EH (cell line): ENCODE results near the gene GALNT9.
"Not testable (repeated sequence)": the region's sequence is repeated elsewhere in the genome, so short reads cannot be mapped to it uniquely, and the experiment has no call there.

Experiments used
- DNase-seq: peaks from one replicate; pipeline ENCODE4 v3.0.0-alpha.2; 2015; ENCODE audit warnings: low read depth

Gene GALNT9

DNA sequence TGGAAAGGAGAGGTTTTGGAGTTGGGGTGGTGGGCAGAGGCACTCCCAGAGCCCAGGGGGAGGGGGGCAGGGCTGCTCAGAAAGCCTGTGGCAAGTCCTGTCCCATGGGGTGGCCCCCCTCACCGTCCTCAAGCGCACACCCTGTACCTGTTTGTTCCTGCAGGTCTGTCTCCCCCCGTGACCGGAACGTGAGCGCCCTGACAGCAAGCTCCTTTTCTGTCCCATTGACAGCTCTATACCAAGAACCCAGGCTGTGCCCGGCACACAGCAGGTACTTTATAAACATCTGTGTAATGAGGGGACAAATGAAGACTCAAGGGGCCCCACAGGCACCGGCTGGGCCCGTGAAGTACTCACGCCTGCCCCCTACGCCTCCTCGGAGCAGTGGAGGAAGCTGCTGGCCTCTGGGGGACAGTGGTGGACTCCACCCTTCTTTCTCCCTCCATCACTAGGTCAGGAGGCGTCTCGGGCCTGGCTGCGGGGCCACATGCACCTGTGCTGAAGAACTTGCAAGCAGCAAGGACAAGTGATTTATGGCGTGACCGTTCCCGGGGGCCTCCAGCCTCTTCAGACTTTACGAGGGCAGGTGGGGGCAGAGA, 65.8 kb downstream of the GALNT9 start:
- DNase-seq = no peak

DNA sequence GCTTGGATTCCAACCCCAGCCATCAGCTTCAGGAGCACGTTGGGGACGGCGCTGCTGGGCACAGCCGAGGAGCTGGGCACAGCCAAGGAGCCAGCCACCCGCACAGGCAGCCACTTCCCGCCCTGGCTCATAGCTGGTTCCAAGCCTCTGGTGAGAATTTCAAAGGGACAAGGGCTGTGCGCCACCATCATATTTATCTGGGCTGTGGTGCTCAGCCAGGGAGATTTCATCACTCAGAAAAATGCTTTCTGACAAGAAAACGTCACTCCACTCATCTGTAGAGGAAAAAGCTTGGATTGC, 66.4 kb downstream of the GALNT9 start:
- no peak for DNase-seq

DNA sequence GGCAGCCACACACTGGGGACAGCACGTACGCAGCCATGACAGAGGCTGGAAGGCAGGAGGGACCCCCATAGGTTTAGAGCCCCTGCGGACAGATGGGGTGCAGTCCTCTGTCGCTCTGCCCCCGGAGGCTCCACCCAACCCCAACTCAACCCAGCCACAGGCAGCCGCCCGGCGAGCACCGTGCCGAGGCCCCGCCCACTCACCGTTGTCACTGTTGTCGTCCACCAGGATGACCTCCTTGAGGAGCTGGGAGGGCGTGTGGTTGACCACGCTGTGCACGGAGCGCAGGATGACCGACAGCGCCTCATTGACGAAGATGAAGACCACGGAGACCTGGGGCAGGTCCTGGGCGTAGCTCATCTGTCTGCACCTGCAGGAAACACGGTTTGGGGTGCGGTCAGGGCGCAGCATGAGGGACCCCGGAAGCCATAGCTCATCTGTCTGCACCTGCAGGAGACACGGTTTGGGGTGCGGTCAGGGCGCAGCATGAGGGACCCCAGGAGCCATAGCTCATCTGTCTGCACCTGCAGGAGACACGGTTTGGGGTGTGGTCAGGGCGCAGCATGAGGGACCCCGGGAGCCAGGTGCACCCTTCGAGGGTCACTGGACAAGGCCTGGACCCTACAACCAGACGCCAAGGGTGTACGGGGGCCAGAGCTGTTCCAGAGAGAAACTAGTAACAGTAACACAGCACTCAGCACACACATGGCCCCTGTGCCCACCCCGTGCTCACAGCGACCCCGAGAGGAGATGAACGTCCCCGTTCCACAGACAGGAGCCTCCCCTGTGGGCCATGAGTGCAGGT, 66.9 kb downstream of the GALNT9 start:
- no peak for DNase-seq

DNA sequence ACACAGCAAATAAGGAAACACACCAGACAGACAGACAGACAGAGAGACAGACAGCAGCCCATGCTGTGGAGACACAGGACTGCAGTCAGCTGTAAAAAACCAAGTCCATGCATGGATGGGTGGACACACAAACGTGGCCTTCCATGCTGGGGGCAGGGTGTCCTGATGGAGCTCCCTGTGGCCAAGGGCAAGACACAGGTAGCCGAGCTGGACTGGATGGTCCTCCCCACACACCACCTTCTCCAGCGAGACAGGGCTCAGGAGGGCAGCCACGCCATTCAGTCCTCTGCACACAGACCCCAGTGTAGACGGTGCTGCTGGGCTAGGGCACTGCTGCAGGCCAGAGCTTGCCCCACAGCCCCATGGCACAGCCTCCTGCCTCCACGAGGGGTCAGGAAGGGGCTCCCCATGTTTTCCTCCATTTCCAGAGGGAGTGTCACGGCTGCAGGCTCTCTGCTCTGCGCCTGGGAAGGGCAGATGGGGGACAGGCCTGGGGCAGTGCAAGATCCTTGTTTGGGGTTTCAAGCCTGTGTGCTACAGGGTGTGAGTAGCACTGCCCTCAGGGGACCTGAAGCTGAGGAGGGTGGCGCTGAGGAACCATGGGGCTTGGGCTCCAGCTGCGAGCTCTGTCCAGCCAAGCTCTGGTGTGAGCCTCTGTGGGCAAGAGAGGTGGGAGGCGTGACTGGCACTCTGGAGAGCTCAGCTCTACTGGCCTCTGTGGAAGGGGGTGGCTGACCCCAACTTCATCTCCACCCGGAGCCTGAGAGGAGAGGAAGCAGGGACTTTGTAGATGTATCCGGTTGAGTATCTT, 67.9 kb downstream of the GALNT9 start:
- no peak for DNase-seq

DNA sequence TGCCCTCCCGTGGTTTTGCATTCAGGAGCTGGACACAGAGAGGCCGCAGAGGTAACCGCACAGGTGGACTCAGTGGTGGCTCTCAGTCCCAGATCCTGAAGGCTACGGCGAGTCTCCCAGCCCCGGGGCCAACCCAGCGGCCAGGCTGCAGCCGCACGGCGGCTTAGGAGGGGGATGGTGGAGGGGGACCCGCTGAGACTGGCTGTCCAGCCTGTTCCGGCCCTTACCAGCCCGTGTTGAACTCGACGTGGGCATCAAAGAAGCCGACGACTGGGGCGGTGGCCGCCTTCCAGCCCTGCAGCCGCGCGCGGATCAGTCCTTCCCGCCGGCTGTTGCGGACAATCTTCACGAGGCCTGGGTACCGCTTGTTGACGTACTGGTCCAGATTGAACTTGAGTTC, 68.7 kb downstream of the GALNT9 start:
- DNase-seq = no peak

DNA sequence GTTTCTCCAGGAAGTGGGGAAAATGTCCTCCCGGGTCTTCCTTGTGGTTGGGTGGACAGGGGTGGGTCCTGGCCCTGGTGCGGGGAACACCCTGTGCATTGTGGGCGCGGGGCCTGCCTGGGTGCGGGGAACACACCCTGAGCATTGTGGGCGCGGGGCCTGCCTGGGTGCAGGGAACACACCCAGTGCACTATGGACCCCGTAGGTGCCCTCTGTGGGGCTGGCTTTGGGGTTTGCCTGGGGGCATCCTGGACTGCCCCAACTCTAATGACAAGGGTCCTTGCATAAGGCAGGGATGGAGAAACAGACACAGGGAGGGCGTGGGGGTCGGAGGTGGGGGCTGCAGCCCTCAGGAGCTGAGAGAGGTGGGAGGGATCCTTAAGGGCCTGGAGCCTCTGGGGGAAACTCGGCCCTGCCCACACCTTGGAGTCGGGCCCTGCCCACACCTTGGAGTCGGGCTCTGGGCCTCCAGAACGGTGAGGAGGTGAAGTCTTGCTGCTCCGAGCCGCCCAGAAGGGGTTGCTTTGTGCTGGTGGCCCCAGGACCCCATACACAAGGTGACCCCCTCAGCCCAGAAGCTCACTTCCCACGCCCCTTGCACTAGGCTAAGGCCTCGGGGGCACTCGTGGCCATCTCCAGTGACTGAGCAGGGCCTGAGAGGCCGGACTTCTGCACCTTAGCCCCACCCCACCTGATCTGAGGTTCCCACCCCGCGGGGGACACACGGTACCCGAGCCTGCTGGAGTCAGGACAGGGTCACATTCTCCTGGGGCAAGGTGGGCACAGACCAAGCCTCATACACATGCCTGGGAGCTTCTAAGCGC, 69.3 kb downstream of the GALNT9 start:
- DNase-seq = no peak

DNA sequence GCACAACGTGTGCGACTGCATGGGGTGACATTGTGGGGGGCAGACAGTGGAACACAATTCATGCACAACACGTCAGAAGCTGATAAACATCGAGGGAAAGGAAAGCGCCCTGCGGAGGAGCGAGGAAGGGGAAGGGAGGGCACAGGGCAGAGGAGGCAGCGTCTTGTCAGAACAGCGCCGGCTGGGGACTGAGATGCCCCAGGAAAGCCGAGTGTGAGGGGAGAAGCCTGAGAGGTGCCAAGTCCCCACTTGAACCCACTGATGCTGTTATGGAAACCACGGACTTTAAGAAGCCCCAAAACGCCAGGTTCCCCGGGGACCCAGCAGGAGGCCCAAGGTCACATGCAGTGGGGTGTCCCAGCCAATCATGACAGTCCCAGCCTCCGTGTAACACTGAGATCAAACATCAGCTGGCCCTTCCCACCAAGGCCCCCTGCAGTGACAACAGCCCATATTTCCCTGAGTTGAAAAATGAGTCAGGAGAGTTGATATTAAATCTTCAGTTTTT, 70.0 kb downstream of the GALNT9 start:
- DNase-seq = no peak

DNA sequence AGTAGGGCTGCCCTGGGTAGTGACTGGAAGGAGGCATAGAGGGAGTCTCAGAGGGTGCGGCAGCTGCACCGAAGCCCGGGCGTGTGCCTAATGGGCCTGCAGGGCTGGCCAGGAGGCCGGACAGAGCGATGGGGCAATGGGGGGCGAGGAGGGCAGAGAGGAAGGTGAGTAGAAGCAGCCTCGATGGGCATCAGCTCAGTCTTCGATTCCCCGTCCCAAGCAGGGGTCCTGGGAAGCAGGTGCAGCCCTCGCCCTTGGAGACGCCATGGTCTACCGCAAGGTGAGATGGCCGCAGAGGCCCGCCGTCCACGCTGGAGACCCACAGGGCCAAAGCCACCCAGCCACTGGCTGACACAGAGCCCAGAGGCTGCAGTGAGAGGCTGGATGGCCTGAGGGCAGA, 70.8 kb downstream of the GALNT9 start:
- DNase-seq = no peak

DNA sequence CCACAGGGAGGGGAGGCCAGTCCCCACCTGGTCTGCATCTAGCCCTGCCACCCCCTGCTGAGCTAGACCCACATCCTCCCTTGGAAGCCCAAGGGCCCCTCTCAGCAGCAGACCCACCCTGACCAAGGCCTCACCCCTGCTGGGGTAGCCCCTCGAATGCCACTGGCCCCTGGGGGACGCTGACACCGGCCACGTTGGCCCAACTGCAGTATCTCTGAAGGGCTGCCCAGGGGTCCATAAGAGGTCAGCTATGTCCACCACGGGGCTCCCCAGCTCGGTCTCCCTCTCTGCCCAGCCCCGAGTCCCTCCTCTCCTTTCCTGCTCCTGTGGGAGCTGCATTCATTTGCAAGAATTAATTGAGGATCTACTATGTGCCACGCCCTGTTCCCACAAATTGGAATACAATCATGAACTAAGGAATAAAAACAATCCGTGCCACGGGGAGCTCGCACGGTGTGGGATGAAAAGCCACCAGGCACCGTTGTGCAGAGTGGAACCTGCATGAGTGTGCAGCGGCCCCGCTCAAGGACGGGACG, 71.4 kb downstream of the GALNT9 start:
- no peak for DNase-seq

DNA sequence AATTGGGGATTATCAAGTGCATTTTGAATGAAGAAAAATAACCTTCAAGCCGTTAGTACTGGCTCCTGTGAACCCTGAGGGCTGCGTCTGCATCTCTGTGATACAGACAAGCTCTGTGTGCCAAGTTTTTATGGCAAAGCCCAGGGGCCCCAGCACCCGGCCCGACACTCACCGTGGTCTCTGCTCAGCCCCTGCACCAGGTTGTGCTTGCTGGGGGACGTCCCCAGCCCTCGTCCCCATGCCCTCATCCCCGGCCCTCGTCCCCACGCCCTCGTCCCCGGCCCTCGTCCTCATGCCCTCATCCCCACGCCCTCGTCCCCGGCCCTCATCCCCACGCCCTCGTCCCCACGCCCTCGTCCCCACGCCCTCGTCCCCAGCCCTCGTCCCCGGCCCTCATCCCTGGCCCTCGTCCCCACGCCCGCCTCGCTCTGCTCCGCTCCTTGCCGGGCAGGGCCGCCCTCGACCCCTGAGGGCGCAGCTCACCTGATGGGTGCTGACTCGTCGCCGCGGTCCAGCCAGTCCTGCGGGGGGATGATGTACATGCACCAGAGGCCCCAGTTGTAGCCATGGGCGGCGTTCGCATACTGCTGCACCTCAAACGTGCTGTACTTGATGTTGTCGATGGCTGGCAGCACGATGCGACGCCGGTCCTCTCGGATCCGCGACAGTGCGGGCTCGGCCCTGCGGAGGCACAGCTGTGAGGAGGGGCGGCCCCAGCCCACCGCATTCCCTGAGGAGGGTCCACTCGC, 72.0 kb downstream of the GALNT9 start:
- no peak for DNase-seq

DNA sequence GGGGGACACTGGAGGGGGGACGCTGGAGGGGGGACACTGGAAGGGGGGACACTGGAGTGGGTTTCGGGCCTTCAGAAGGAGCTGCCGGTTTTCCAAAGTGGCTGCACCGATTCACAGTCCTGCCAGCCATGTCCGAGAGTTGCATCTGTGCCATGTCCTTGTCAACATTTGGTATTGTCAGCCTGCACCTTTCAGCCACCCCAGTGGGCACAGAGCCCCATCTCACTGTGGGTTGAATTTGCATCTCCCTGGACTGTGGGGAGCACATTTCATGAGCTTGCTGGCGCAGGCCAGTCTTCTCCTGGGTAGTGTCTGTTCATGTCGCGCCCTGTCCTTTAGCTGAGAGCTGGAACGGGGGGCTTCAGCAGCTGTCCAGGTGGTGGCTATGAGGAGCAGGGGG, 72.7 kb downstream of the GALNT9 start:
- DNase-seq = no peak

DNA sequence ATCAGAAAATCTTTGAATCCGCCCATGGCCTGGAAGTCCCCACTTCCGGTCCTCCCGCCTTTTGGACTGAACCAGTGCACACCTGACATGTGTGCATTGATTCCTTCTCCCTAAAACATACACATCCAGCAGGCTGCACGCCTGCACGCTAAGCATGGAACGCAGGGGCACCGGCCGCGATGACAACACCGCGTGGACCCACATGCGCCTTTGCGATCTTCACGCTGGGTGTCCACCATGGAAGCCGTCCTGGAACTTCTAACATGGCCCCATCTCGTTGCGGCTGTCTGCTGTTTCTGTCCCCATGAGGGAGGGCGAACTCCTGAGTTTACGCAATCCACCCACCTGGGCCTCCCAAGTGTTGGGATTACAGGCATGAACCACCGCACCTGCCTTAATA, 73.7 kb downstream of the GALNT9 start:
- no peak for DNase-seq

DNA sequence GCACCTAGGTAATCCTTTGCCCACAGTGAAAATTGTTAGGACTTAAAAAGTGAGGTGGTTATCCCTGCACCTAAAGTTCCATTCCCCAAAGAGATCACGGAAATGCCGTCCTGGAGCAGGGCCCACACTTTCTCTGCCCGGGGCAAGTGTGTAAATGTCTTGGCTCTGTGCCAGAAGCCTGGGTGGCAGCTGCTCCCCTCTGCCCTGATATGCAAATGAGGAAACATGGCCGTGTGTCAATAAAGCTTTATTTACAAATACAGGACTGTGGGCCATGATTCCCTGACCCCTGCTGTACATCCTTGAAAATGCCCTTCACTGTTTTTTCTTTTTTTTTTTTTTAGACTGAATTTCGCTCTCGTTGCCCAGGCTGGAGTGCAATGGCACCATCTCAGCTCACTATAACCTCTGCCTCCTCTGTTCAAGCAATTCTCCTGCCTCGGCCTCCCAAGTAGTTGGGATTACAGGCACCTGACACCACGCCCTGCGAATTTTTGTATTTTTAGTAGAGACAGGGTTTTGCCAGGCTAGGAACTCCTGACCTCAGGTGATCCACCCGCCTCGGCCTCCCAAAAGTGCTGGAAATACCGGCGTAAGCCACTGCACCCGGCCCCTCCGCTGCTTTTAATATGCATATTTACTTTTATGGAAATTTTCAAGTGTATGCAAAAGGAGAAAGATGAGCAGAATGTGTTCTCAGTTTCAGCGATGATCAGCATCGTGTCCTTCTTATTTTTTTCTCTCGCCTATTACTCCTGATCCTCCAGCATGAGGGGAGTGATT, 75.5 kb downstream of the GALNT9 start:
- no peak for DNase-seq

DNA sequence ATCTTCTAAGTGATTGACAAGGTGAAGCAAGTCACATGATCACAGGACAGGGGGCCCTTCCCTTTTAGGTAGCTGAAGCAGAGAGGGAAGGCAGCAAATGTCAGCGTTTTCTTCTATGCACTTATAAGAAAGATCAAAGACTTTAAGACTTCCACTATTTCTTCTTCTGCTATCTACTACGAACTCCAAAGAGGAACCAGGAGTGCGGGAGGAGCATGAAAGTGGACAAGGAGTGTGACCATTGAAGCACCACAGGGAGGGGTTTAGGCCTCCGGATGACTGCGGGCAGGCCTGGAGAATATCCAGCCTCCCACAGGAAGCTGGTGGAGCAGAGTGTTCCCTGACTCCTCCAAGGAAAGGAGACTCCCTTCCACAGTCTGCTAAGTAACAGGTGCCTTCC, 76.4 kb downstream of the GALNT9 start:
- not testable (repeated sequence) for DNase-seq

DNA sequence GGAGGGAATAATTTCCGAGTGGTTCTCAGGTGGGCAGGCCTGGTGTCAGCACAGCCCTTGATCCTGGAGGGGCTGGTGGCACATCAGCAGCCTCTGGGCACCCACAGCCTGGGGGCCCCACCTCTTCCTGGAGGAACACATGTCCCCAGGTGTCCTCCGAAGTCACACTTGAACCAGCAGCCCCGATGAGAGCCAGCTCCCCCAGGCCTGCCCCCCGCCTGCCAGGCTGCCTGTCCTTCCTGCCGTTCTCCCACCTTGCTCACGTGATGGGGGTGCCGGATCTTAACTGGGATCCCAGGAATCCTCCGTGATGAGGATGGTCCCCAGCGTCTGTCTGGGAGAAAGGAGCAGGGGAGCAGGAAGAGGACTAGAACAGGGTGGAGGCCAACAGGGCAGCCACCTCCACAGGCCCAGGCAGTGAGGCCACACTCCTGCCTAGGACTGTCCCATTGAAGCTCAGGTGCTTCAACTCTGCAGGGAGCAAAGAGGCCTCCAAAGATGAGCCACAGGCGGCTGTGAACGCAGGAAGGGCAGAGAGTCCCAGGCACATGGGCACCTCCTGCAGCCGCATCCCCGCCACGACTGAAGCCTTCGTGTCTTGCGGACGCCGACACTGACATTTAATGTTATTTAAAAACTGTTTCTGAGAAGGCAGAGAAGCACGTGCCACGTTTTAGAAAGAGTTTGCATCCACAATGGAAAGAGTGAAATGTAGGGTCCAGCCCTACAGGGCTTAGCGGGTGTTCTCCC, 77.5 kb downstream of the GALNT9 start:
- DNase-seq = no peak

DNA sequence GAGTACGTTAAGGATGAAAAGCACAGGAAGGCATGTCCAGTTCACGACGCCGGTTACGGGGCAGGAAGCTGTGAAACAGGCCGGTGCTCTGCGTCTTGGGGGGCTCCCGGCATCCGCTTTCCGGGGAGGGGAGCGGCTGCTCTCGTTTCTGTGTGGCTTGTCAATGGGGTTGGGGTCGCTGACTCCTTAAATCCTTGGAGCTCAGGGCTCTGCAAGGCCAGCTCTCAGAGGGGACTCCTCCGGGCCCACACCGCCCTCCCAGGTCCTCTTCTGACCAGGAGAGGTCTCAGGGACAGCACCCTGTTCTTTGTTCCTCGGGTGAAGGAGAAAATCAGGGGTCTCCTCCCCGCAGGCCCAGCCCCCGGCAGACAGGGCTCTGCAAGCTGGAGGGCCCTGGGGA, 78.1 kb downstream of the GALNT9 start:
- DNase-seq = no peak

DNA sequence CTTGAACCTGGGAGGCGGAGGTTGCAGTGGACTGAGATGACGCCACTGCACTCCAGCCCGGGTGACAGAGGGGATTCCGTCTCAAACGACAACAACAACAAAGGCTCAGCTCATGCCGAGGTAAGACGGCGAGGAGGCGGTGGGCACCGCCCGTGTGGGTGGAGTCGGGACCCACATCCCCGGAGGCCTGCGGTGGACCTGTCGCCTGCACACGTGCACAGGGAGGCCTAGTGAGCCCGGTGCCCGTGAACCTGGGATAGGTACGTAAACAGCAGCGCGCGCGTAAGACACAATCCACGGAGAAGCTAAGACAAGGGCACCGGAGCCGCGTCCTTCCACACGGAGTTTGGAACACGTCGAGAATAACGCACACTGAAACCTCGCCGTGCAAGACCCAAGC, 78.7 kb downstream of the GALNT9 start:
- DNase-seq = no peak

DNA sequence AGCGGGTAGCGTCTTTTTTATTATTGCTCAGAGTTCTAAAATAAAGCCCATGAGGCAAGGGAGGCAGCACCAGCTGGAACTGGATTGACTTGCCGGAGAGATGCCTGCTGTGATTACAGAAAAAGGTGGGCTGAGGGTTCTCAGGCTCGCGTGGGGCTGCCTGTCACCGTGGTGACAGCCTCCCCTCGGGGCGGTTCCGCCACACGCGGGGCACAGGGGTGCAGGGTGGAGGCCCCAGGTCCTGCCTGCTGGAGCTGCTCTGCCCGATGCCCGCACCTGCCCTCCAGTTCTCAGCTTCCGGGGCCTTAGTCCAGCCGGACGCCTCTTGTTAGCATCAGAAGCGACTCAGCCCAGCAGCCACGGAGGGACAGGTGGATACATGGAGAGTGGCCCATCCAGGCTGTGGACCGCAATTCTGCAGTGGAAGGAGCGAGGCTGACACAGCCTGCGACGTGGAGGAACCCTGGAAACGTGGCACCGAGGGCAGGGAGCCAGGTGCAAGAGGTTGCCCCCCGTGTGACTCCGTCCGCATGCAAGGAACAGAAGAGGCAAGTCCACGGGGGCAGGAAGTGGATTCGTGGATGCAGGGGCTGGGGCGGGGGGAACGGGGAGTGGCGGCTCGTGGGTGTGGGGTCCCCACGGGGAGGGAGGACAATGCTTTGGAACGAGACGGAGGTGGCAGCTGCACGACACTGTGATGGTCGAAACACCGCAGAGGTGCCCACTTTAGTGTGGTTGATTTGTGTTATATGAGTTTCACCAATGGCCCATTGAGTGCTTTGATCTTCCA, 79.5 kb downstream of the GALNT9 start:
- DNase-seq = no peak
